GM21529 (cell line): ENCODE data around the gene PIK3CD.

Experiments
- ATAC-seq: cut with Tn5 transposase; IDR thresholded peaks from one replicate; pipeline ENCODE4 v1.9.1; 2021; ENCODE audit not compliant: unreplicated experiment

The PIK3CD gene

GRCh38 chr1:9764550-9764949 lies 113.0 kb downstream of the PIK3CD start:
- ATAC-seq: no peak

GRCh38 chr1:9766759-9767442 lies 115.4 kb downstream of the PIK3CD start:
- ATAC-seq: no peak

- no peak for ATAC-seq
These were observed 116.6 kb downstream of the PIK3CD start for GRCh38 chr1:9767964-9768668.

GRCh38 chr1:9768983-9769382 lies 117.5 kb downstream of the PIK3CD start:
- ATAC-seq: no peak

- ATAC-seq: no peak
These were observed 118.8 kb downstream of the PIK3CD start for GRCh38 chr1:9770298-9770697.

GRCh38 chr1:9774712-9775679 lies 123.5 kb downstream of the PIK3CD start:
- ATAC-seq: no peak

- ATAC-seq: no peak
These were observed 125.2 kb downstream of the PIK3CD start for GRCh38 chr1:9776685-9777084.
